HAP-1 (cell line): ENCODE data around the gene GALR3.
A peak's percentile ranks its signal among the peaks of the same experiment; 100 is the strongest.
"Not testable (repeated sequence)": the region's sequence is repeated elsewhere in the genome, so short reads cannot be mapped to it uniquely, and the experiment has no call there.

Source experiments
- DNase-seq, 2 experiments: peaks; one replicate each; pipeline ENCODE4 v3.0.0-alpha.2; 2016 to 2020; ENCODE audit warnings: low spot score in 2 of 2
- H3K27me3 ChIP-seq: fragments of 250-450 bp; sonication (Bioruptor Pico); 2 replicates; pipeline ENCODE4 v1.5.1; 2020; ENCODE audit warnings: low read depth, mild to moderate bottlenecking, moderate library complexity
- H3K36me3 ChIP-seq: fragments of 250-450 bp; sonication (Bioruptor Pico); replicated peaks from 2 replicates; pipeline ENCODE4 v1.5.1; 2020; ENCODE audit warnings: mild to moderate bottlenecking
- H3K4me1 ChIP-seq: fragments of 250-450 bp; sonication (Bioruptor Pico); 2 replicates; pipeline ENCODE4 v1.5.1; 2020; ENCODE audit warnings: mild to moderate bottlenecking
- H3K4me3 ChIP-seq: fragments of 250-450 bp; sonication (Bioruptor Pico); 2 replicates; pipeline ENCODE4 v1.5.1; 2020; ENCODE audit warnings: mild to moderate bottlenecking, moderate library complexity
- H3K9me3 ChIP-seq: fragments of 250-450 bp; sonication (Bioruptor Pico); 2 replicates; pipeline ENCODE4 v1.5.1; 2020; ENCODE audit warnings: mild to moderate bottlenecking, moderate library complexity
- in situ Hi-C: fragments of 300-500 bp; cut with MboI; formaldehyde crosslinking; loops from 3 replicates; pipeline ENCODE4 v1.14.3; 2020; ENCODE audit warnings: low sequenced_read_pairs, inconsistent platforms, mixed read lengths

GALR3 gene

GRCh38 chr22:37796079-37796478 is 27.1 kb upstream of the GALR3 start:
- in situ Hi-C loops, result no loop called here
- H3K4me3 ChIP-seq, result no peak overlapping the region
- H3K4me1 ChIP-seq, result no peaks in the 10 kb centered on the region
- H3K27me3 ChIP-seq, result no peaks in the 10 kb centered on the region
- H3K9me3 ChIP-seq, result no peaks in the 10 kb centered on the region
- no peaks in the 10 kb centered on the region for H3K36me3 ChIP-seq
- no peak for DNase-seq

- H3K36me3 ChIP-seq, H3K27me3 ChIP-seq, in situ Hi-C loops, H3K4me3 ChIP-seq, H3K9me3 ChIP-seq, DNase-seq, H3K4me1 ChIP-seq: not testable (repeated sequence)
These were observed 25.9 kb upstream of the GALR3 start for GRCh38 chr22:37797259-37797658.

DNA sequence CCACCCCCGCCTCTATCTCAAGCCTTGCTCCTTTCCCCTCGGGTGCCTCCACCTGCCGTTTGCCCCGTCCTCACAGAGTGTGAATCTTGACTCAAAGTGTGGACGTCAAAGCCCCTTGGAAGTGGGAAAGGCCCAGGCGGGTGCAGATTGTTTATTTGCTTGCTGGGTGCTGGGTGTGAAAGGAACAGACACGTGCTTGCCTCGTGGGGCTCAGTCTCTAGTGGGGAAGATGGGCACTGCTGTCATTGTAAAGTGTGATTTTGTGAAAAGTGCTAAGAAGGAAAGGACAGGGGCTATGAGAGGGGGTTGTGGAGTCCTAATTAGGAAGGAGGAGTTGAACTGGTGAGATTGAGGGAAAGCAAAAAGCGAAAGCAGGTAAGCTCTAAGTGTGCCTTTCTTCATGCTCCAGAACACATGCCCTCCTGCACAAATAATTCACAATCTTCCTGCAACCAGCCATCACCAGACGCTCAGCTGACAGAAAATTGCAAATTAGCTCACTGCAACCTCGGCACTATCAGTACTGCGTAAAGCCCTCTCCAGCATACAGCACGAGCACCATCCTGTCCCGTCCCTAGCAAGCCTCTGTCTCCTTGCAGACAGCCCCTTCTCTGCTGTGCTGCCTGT is 25.2 kb upstream of the GALR3 start:
- in situ Hi-C loops, result no loop called here
- no peak overlapping the region for H3K4me3 ChIP-seq
- no peaks in the 10 kb centered on the region for H3K9me3 ChIP-seq

GRCh38 chr22:37799979-37800378 is 23.2 kb upstream of the GALR3 start:
- H3K4me1 ChIP-seq, DNase-seq, in situ Hi-C loops: not testable (repeated sequence)

More for the DNA sequence above, 25.2 kb upstream of the GALR3 start:
- DNase-seq, result no peak
- Histone ChIP-seq H3K4me1 (peaks cover 5% of the 10 kb centered on the region; the same call in 1 of the 2 replicates), H3K27me3 (no peaks in the 10 kb centered on the region), H3K36me3 (no peaks in the 10 kb centered on the region)

GRCh38 chr22:37801946-37802309 is 21.3 kb upstream of the GALR3 start:
- Histone ChIP-seq H3K4me1 (peaks cover 5% of the 10 kb centered on the region; the same call in 1 of the 2 replicates), H3K9me3 (no peaks in the 10 kb centered on the region), H3K4me3 (peak overlapping the region; percentile 51), H3K36me3 (no peaks in the 10 kb centered on the region), H3K27me3 (peaks cover 5% of the 10 kb centered on the region)
- DNase-seq, result peak in 1 of 2 experiments; percentile 50
- in situ Hi-C loops, result no loop called here

More at GRCh38 chr22:37799979-37800378, 23.2 kb upstream of the GALR3 start:
- H3K4me3 ChIP-seq, H3K36me3 ChIP-seq, H3K27me3 ChIP-seq, H3K9me3 ChIP-seq: not testable (repeated sequence)

DNA sequence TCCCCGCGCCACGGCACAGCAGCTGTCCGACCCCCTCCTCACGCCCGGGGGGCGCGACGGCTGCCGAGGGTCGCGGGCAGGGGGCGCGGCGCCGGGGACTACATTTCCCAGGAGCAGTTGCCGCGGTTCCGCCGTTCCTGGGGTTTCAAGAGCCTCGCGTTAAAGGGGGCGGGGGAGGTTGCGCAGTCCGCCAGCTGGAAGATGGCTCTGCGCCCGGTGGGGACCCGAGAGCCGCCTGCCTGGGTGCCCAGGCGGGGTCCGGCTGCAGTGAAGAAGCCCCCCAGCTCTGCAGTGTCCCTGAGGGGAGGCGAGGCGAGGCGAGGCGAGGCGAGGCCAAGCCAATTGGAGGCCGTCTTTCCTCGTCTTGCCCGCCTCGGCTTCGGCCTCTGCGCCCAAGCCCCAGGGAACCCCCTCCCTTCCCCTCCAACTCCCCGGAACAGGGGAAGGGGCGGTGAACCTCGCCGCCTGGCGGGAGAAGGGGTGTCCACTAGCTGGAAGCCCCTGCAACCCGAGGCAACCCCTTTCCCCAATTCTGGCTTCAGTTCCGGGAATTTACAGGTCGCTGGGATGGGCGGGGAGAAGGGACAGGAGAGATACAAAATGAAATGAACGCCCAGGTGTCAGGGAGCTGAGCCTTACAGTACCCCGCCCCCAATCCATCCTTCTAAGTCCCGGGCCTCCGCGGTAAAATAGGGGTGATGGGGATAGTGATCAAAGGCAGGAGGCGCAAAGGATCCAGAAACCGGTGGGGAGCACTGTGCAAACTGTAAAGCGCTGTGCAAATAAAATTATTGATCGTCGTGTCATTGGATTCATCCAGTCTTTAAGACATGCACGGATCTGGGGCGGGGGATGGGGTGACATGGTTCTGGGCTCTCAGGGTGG is 20.6 kb upstream of the GALR3 start:
- H3K36me3 ChIP-seq, result no peaks in the 10 kb centered on the region
- H3K4me3 ChIP-seq, result peak overlapping the region; percentile 51
- no peaks in the 10 kb centered on the region for H3K9me3 ChIP-seq
- peaks cover 5% of the 10 kb centered on the region for H3K27me3 ChIP-seq
- peak; percentile 56 to 79 for DNase-seq
- in situ Hi-C loops, result no loop called here
- peaks cover 10% of the 10 kb centered on the region for H3K4me1 ChIP-seq

GRCh38 chr22:37803195-37803638 is 20.0 kb upstream of the GALR3 start:
- Histone ChIP-seq H3K27me3 (peaks cover 5% of the 10 kb centered on the region), H3K4me3 (no peak overlapping the region), H3K9me3 (no peaks in the 10 kb centered on the region), H3K36me3 (no peaks in the 10 kb centered on the region), H3K4me1 (peaks cover 10% of the 10 kb centered on the region)
- no peak for DNase-seq
- in situ Hi-C loops, result no loop called here

- H3K36me3 ChIP-seq, result no peaks in the 10 kb centered on the region
- DNase-seq, result no peak
- in situ Hi-C loops, result no loop called here
- no peak overlapping the region for H3K4me3 ChIP-seq
- H3K9me3 ChIP-seq, result no peaks in the 10 kb centered on the region
- H3K4me1 ChIP-seq, result peaks cover 10% of the 10 kb centered on the region
- H3K27me3 ChIP-seq, result peaks cover 5% of the 10 kb centered on the region
These were observed 19.4 kb upstream of the GALR3 start for GRCh38 chr22:37803639-37804351.

DNA sequence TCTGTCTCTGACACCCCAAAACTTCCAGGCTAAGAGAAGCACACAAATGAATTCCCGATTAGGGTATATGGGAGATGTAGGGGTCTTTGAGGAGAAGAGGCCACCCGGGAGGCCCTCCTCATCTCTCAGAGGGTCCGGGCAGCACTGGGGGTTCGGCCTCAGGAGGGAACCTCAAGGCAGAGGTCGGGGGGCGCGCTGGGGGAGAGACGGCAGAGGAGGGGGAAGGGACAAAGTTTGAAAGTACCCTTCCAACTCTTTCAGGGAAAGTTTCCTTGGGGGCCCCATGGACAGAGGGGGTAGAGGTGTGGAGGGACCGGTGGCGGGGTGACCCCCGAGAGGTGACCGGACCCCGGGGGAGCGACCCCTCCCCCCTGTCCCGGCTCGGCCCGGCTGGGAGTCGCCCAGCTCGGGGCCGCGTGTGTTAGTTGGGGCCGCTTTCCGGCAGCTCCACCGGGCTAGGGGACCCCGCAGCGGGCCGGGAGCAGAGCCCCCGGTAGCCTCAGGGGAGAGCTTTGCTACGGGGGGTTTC is 18.8 kb upstream of the GALR3 start:
- Histone ChIP-seq H3K9me3 (no peaks in the 10 kb centered on the region), H3K27me3 (peaks cover 5% of the 10 kb centered on the region), H3K4me1 (peaks cover 10% of the 10 kb centered on the region), H3K4me3 (no peak overlapping the region), H3K36me3 (no peaks in the 10 kb centered on the region)
- DNase-seq, result no peak
- in situ Hi-C loops, result no loop called here

DNA sequence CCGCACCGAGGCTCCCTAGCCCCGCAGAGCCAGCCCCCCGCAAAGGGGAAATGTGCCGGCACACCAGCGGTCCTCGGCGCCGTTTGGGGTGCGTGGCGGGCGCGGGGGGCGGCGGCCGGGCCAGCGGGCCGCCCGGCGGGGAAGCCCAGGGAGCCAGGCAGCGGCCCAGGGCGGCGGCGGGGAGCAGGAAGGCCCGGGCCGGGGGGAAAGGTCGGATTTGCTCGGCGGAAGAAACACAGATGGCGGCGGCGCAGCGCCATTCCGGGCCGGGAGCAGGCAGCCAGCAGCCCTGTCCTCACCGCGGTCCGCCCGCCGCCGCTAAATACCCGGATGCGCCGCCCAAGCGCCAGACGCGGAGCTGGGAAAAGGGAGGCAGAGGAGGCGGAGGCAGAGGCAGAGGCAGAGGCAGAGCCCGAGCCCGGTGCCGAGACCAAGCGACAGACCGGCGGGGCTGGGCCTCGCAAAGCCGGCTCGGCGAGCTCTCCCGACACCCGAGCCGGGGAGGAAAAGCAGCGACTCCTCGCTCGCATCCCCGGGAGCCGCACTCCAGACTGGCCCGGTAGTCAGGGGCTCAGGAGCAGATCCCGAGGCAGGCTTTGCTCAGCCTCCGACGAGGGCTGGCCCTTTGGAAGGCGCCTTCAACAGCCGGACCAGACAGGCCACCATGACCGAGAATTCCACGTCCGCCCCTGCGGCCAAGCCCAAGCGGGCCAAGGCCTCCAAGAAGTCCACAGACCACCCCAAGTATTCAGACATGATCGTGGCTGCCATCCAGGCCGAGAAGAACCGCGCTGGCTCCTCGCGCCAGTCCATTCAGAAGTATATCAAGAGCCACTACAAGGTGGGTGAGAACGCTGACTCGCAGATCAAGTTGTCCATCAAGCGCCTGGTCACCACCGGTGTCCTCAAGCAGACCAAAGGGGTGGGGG is 18.0 kb upstream of the GALR3 start:
- peaks cover 10% of the 10 kb centered on the region for H3K4me1 ChIP-seq
- H3K36me3 ChIP-seq, result no peaks in the 10 kb centered on the region
- in situ Hi-C loops, result no loop called here
- peaks cover 5% of the 10 kb centered on the region for H3K27me3 ChIP-seq
- no peak overlapping the region for H3K4me3 ChIP-seq
- no peaks in the 10 kb centered on the region for H3K9me3 ChIP-seq
- DNase-seq, result no peak

- Histone ChIP-seq H3K4me1 (peaks cover 10% of the 10 kb centered on the region), H3K4me3 (no peak overlapping the region), H3K9me3 (no peaks in the 10 kb centered on the region), H3K27me3 (peaks cover 5% of the 10 kb centered on the region), H3K36me3 (no peaks in the 10 kb centered on the region; the same call in 1 of the 2 replicates)
- in situ Hi-C loops, result no loop called here
- DNase-seq, result no peak
These were observed 17.3 kb upstream of the GALR3 start for GRCh38 chr22:37805810-37806277.

- peaks cover 5% of the 10 kb centered on the region for H3K27me3 ChIP-seq
- no peaks in the 10 kb centered on the region for H3K9me3 ChIP-seq
- H3K4me3 ChIP-seq, result peak overlapping the region; percentile 73
- H3K36me3 ChIP-seq, result no peaks in the 10 kb centered on the region; the same call in 1 of the 2 replicates
- H3K4me1 ChIP-seq, result peaks cover 10% of the 10 kb centered on the region
- DNase-seq, result peak in 1 of 2 experiments; percentile 51
- in situ Hi-C loops, result no loop called here
These were observed 16.5 kb upstream of the GALR3 start for GRCh38 chr22:37806409-37807333.
